Fibroblast of gingiva (primary cell): ENCODE measurements around the gene KCNQ1.

Experiments
- DNase-seq: peaks from one replicate; pipeline ENCODE4 v3.0.0-alpha.2; 2011; ENCODE audit warnings: low read depth

KCNQ1 gene

DNA sequence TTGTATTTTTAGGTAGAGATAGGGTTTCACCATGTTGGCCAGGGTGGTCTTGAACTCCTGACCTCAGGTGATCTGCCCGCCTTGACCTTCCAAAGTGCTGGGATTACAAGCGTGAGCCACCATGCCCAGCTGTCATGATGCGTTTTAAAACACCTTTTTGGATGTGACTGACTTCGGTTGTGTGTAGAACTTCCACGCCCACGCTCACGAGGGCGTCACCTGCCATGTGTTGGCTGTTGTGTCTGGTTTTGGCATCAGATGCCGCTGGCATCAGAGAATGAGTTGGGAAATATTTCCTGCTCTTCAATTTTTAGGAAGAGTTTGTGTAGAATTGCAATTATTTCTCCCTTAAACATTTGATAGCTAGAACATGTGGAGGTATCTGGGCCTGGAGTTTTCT lies 109.1 kb downstream of the KCNQ1 start:
- DNase-seq, result no peak

DNA sequence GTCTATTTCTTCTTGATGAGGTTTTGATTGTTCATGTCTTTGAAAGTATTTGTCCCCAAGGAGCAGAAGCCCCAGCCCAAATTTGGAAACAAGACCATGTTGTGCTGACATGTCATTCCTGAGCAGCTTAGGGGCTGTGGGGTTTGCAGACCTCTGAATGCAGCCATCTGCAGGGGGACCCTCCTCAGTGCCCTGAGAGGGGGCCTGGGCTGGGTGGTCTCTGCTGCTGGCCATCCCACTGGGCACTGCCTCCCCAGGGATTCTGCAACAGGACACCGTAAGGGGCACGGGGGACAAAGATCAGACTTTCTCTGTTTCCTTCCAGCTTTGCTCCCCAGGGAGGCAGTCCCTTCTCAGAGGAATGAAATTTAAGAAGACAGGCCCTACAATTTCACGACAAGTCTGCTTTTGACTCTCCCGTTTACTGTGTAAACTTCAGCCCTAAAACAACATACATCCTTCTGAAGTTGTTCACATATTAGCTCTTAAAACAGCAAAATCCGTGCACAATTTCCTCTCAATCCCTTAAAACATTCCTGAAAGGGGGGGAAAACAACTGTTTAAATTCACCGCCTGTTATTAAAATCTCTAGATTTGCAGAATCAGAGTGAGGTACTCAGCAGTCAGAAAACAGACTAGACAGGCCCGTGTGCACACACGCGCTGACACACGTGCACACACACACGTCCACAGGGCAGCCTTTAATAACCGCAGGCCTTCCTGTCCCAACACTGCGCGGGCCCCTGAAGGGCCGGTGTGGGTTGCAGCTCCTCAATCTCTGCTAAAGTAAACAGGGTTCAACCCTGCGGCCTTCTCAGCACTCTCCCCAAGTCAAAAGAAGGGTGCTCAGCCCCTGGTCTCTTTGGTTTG lies 109.8 kb downstream of the KCNQ1 start:
- no peak for DNase-seq

DNA sequence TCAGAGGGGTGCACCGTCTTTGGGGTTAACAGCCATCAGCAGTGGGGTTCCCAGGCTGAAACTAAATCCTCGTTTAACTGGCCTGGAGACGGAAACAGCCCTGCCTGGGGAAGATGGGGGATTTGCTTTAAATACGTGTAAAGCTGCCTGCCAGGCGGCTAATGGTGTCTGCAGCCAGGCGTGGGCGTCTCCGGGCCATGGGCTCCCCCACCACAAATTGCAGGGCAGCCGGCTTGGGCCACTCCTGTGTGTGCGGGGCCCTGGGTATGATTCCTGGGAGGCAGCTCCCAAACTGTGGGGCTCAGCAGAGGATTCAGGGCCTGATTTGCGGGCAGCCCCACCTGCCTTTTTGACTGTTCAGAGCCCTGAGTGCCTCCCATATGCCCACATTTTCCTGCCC lies 110.5 kb downstream of the KCNQ1 start:
- DNase-seq, result no peak

DNA sequence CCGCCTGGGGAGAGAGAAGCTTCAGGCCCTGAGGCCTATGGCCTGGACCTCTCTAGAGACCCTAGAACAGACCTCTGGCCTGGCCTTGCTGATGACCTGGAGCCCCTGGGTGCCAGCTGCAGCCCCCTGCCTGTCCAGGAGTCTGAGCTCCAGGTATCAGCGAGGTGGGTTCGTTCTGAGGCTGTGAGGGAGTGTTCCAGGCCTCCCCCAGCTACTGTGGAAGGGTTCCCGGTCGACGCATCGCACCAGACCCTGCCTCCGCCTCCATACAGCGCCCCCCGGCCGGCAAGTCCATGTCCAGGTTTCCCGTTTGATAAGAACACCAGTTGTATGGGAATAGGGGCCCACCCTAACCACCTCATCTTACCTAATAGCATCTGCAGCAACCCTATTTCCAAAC lies 111.1 kb downstream of the KCNQ1 start:
- DNase-seq, result no peak

DNA sequence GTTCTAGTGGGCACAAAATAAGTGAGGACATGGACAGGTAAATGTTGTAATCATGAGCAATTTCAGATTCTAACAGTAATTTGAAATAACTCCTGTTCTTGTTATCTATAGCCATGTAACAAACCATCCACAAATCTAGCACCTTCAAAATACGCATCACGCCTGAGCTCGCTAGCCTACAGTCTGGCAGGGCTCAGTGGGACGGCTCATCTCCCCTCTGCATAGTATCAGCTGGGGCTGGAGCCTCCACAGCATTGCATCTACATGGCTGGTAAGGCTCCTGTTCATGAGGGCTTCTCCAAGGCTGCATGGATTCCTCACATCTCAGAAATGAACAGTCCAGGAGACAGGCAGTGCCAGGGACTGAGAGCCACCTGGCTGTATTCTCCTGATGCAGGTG lies 112.6 kb downstream of the KCNQ1 start:
- no peak for DNase-seq

DNA sequence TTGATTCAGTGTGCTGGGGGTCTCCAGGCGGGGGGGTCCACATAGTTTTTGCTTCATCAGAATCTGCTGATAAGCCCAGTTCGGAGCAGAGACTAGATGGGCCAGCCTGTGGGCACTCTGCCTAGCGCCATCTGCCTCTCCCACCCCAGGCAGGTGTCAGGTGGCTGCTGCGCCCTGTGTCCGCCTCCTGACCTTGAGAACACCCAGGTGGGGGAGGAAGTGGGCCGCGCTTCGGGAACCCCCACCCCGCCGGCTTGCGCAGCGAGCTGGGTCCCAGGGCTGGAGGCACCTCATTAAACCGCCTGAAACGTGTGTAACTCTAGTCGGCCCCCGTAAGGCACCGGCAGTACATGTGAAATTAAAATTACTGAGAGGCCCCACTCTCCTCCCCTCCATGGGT lies 113.6 kb downstream of the KCNQ1 start:
- DNase-seq, result no peak

DNA sequence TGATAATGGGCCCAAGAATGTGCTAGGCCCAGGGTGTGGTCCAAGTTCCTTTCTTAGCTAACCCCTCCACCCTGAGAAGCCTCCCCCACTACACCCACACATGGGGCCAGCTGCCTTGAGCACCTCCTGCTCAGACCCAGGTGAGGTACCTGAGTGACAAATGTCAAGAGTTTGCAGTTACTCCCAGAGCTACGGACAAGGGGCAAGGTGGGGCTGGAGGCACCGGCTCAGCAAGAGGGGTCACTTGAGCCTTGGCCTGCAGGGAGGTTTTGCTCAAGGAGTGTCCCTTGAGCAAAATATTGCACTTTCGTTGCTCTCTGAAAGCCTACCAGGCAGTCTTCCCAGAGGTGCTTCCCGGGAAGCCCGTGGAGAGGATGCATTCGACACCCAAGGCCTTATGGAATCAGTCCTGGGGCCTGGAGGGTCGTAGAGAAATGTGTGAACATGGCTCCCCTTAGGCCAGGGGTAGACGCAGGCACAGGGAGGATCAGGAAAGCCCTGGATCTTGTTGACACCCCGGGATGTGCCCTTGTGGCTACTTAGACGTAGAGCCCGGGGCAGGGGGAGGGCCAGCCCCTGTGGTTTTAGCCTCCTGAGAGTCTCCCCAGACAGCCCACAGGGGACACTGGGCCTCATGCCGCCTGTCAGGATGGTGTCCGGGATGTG lies 114.2 kb downstream of the KCNQ1 start:
- DNase-seq, result no peak

DNA sequence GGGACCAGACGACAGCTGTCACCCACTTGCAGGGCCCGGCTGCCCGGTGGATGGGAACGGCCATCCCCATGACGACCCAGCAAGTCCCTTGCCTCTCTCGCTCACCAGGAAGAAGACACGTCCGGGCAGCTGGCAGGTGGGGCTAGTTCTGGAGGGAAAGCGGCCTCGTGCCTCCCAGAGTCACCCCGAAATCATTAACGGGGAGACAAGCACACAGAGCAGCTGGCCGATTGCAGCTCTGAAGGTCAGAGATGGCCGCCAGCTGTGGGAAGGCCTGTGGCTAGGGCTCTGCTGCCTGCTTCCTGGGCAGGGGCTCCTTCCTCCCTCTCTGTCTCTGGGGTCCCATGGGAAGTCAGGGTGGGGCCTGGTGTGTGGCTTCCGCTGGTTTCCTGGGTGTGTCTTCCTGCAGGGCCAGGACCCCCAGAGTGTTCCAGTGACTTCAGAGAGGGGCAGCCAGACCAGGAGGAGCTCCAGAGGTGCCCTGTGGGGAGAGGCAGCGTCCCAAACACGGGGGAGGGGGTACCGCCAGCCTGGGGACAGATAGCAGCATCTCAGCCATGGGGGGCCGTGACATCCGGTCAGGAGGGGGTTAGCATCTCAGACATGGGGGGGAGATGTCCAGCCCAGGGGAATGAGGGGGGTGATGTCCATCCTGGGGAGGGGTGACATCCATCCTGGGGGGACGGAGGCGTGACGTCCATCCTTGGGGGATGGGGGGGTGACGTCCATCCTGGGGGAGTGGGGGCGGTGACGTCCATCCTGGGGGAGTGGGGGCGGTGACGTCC lies 114.9 kb downstream of the KCNQ1 start:
- DNase-seq, result no peak

DNA sequence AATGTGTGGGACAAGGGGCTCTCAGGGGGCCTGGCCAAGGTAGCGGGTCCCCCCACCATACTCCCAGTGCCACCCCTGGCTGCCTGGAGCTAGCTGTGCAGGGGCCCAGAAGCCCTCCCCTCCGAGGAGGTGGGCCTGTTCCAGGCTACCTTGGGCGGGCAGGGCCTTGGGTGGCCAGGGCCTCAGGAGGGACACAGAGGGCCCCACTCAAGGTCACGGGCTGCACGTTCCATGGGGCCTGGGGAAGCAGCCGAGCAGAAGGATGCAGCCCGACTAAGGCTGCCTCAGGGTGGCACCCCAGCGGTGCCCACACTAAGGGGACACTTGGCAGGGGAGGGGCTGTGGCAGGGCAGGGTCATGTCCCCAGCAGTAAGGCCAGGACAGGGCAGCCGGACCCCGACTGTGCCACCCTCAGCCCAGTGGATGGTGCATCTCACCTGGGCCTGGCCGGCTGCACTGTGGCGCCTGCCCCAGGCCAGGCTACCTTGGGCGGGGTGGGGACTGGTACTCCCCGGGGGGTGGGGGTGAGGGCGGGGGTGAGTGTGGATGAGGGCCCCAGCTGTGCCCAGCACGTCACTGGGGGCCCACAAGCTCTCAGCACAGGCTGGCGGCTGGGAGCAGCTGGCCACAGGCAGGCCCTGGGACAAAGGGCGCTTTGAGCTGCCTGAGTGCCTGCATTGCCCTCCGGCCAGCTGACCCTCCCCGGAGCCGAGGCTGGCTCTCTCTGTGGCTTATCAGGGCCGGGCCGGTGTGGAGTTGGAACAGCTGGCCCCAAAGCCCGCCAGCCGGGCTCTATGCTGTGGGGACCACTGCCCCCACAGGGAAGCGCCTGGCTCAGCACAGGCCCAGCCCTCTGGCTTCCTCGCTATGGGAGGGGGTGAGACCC lies 117.1 kb downstream of the KCNQ1 start:
- no peak for DNase-seq

DNA sequence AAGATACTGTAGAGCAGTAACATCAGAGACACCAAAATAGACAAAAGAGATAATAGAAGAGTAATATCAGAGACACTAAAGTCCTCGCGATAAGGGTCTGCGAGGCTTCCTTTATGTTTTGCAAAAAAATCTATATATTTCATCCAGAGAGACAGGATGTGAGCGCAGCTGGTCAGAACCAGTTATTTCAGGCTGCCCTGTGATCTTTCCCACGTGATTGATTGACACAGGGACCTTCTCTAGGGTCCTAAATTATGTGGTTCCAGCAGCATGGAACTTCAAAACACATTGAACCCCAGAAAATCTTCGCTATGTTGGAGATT lies 118.0 kb downstream of the KCNQ1 start:
- DNase-seq, result no peak

DNA sequence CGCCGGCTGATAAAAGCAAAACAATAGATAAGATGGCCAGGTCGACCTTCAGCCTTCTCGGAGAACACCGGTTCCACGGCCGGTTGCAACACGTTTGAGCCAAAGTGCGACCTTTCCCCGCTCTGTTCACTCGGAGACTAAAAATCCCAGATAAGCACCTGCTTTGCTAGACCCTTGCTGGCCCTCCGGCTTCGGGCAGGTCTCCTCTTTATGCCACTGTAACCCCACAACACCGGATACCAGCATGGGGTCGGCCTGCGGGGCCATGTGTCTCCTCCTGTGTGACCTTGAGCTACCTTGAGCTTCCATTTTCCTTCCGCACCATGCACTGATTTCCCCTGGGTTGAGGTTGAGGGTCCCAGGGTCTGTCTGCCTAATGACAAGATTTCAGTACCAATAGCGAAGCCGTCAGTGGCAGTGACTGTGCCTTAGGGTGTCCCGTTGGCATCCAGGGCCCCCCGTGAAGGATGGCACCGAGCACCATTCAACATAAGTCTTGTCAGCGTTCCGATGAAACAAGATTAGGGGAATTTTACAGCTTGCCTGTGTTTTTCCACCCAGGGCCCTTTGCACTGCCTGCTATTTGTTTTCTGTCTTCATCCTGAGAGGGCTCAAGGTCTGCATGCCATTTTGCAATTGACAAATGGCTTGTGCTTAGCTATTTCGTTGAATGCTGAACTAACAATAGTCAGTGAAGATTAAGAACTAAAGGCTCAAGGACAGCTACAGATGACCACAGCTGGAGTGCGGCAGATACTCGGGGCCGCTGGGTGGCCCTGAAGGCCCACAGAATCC lies 118.6 kb downstream of the KCNQ1 start:
- no peak for DNase-seq

DNA sequence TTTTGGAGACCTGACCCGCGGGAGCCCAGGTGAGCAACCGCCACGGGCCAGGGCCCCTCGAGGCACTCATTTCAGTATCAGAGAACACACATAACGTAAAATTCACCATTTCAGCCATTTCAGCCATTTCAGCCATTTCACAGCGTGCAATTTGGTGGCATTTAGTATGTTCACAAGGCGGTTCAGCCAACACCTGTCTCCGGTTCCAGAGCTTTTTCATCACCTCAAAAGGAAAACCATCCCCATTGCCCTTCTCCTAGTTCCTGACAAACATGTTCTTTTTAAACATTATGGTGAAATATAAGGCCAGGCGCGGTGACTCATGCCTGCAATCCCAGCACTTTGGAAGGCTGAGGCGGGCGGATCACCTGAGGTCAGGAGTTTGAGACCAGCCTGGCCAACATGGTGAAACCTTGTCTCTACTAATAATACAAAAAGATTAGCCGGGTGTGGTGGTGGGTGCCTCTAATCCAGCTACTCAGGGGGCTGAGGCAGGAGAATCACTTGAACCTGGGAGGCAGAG lies 119.3 kb downstream of the KCNQ1 start:
- no peak for DNase-seq

DNA sequence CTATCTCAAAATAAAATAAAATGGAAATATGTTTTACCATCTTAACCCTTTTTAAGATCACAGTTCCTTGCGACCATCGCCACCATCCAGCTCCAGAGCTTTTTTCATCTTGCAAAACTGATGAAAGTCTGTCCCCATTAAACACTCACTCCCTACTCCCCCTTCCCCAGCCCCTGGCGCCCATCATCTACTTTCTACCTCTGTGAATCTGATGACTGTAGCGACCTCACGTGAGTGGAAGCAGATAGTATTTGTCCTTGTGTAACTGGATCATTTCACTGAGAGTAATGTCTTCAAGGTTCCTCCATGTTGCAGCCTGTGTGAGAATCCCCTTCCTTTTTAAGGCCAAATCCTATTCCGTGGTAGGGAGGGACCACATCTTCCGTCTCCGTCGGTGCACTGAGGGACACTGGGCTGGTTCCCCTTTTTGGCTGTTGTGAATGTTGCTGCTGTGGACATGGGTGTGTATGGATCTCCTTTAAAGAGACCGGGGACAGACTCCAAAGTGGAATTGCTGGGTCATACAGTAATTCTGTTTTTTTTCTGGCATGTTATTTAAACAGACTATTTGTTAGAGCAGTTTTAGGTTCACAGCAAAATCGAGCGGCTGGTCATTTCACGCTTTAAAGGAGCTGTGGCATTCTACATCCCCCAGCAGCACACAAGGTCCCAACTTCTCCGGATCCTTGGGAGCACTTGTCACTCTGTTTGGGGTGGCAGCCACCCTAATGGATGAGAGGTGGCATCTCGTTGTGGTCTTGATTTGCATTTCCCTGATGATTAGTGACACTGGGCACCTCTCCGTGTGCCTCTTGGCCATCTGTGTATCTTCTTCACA lies 120.0 kb downstream of the KCNQ1 start:
- DNase-seq, result no peak

DNA sequence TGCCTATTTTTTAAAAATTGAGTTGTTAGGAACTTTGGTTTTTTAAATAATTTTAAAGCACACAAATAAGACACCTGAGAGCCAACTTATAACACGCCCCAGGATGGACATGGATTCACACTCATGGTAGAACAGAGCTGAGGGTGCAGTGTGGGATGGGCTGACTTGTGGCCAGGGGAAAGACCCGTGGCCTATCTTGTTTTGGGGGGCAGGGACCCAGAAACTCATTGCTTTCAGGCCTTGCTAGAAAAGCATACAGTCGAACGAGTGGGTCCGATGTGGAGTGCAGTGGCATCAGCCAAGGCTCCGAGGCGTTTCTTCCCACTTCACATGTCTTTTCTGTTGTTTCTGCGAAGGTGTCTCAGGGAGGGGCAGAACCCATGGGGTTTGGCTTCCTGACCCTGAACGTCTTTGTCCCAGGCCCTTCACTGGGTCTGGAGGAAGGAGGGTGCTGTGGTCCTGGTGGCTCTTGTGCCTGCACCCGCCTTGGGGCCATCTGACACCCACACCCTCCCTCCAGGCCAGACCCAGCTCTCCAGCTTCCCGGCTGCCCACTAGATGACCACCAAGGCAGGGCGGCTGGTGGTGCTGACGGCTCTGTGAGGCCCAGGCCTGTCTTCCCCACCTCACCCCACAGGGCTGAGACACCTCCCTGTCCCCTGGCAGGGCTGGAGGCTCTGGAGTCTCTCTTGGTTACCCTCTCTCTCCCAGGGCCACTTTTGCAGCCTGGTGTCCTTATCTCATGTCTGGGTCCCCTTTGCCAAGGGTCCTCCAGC lies 120.8 kb downstream of the KCNQ1 start:
- no peak for DNase-seq

DNA sequence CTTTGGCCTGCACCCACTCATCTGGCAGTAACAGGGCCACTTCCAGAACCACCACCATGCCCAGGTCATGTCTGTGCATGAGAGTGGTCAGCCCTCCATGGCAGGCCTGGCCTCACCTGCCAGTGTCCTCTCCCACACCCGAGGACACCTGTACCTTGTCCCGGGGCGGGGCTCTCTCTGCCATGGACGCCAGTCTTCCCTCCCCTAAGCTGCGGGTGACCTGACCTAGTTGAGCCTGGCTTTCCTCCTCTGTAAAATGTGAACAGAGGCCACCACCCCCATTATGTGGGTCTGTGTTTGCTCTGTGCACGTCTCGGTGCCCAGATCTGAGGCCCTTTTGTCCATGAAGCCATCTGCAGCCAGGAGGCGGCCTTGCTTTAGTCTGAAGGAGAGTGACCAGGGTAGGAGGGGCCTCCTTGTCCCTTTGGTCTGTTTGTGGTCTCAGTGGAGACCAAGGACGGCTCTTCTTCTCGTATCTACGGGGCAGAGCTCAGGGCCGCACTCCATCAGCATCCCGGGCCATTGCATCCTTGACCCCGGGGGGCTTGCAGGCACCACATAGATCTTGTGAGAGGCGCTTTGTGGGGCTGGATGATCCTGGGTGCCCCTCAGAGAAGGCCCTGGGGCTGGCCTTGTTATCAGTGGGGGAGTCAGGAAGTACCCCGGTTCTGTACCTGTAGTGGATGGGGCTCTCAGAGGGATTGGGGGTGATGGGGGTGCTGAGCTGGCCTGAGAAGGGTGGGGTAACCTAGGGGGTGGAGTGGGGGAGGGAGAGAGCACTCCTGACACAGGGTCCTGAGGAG lies 121.6 kb downstream of the KCNQ1 start:
- no peak for DNase-seq

DNA sequence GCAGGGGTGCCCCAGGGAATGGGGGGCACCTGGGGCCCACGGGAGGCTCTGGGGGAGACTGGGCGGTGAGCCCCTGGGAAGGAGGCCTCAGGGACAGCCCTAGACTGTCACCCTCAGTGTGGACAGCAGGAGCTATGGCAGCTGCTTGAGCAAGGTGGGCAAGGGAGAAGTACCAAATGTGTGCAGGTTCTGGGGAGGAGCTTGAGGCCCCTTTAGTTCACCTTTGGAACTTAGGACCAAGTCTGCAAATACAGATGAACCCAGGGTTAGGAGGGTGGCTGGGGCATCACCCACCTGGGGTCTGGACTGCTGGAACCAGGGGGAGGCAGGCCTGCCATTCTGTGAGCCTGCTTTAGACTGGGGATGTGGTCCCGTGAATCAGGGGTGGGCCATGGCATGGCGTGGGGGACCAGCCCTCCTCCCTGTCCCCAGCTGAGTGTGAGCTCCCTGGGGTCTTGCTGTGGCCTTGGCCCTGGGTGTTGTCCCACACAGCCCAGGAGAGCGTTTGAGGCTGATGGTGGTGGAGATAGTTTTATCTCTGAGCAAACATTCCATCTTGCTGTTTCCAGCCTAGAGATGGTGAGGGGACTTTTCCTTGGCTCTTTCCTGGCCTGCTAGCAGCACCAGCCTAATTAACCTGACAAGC lies 122.3 kb downstream of the KCNQ1 start:
- no peak for DNase-seq

DNA sequence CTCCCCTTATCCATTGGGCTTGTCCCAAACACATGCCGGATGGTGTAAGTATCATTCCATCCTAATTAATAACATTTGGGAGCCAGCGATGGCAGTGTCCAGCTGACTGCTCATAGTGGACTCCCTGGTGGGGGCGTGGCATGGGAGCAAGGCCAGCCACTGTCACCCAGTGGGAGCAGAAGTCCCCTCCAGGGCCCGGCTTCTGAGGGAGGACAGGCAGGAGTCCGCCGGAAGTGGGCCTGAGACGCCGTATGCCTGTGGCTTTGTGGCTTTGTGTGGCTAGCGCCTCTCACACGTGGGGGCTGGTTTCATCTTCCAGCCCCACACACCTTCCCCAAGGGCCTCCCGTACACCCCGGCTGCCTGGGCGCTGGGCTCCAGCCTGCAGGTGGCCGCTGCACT lies 124.5 kb downstream of the KCNQ1 start:
- peak; percentile 40 for DNase-seq

DNA sequence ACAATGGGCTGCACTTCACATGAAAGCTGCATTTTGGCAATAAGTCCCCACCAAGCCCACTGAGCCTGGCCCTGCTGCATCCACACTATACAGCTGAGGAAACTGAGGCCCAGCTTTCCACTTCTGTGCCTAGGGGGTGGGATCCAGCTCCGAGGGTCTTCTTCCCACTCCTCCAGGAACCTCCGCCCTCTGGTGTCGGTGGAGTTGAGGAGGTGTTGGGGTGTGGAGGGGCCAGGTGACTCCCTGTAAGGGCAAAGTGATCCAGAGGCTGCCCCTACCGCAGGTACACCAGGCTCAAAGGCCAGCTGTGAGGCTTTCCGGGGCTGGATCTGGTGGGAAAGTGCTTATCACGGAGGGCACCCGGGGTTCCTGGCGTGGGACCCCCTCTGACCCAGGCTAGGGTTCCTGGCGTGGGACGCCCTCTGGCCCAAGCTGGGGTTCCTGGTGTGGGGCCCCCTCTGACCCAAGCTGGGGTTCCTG lies 125.0 kb downstream of the KCNQ1 start:
- no peak for DNase-seq
